ENCODE results near the gene KCNQ1.

KCNQ1 gene

GRCh38 chr11:2691991-2692875, 247.4 kb downstream of the KCNQ1 start:
- no peak for DNase-seq

GRCh38 chr11:2693271-2694261, 248.8 kb downstream of the KCNQ1 start:
- no peak for DNase-seq

- no peak for DNase-seq
Observed at GRCh38 chr11:2694495-2694894, 249.7 kb downstream of the KCNQ1 start.

GRCh38 chr11:2694995-2695939, 250.5 kb downstream of the KCNQ1 start:
- DNase-seq = no peak

GRCh38 chr11:2696455-2696854, 251.6 kb downstream of the KCNQ1 start:
- no peak for DNase-seq

GRCh38 chr11:2697866-2698265, 253.1 kb downstream of the KCNQ1 start:
- no peak for DNase-seq

- DNase-seq = no peak
Observed at GRCh38 chr11:2698386-2699184, 253.8 kb downstream of the KCNQ1 start.

GRCh38 chr11:2699185-2699530, 254.3 kb downstream of the KCNQ1 start:
- DNase-seq = no peak

- DNase-seq = peak; percentile 77 to 88
Observed at GRCh38 chr11:2699531-2700414, 255.0 kb downstream of the KCNQ1 start, which contains the start of gene KCNQ1OT1. Gene KCNQ1OT1 (minus strand): TSS chr11:2699994.

GRCh38 chr11:2700415-2701211, 255.8 kb downstream of the KCNQ1 start:
- peak in 1 of 2 experiments; percentile 41 for DNase-seq

- no peak for DNase-seq
Observed at GRCh38 chr11:2701230-2701629, 256.4 kb downstream of the KCNQ1 start.

- DNase-seq = no peak
Observed at GRCh38 chr11:2701898-2702434, 257.2 kb downstream of the KCNQ1 start.

GRCh38 chr11:2702771-2703362, 258.1 kb downstream of the KCNQ1 start:
- DNase-seq = no peak

GRCh38 chr11:2703363-2704141, 258.7 kb downstream of the KCNQ1 start:
- no peak for DNase-seq

- DNase-seq = no peak
Observed at GRCh38 chr11:2704356-2704755, 259.5 kb downstream of the KCNQ1 start.

- DNase-seq = no peak
Observed at GRCh38 chr11:2704896-2705606, 260.2 kb downstream of the KCNQ1 start.

- DNase-seq = no peak
Observed at GRCh38 chr11:2706321-2706720, 261.5 kb downstream of the KCNQ1 start.

Data from stimulated activated CD4-positive, alpha-beta T cell treated with anti-CD3 and anti-CD28 coated beads, Interleukin-4, amount 100 ng/mL, for 4 hours (primary cell).